Smooth muscle cell (in vitro differentiated cells): ENCODE measurements around the gene TMEM222. TPM values are rescaled to one million over a fixed set of nuclear protein-coding genes. Genes with fewer than 3 reads are reported as not detected.
A peak's percentile ranks its signal among the peaks of the same experiment; 100 is the strongest.

ENCODE experiments used
- DNase-seq: peaks from one replicate; lab custom pipeline; 2025; ENCODE audit not compliant: unreplicated experiment; lab: John Stamatoyannopoulos, UW
- H2AFZ ChIP-seq: fragments of 200-600 bp; sonication (generic); 2 replicates; pipeline ENCODE4 v1.6.0; 2016; ENCODE audit warnings: antibody characterized with exemption, low read depth, mild to moderate bottlenecking
- H3F3A ChIP-seq: fragments of 200-600 bp; sonication (generic); 2 replicates; pipeline ENCODE4 v1.6.0; 2017; ENCODE audit warnings: antibody characterized with exemption, low read depth
- H3K27ac ChIP-seq: fragments of 200-600 bp; sonication (generic); 2 replicates; pipeline ENCODE4 v1.5.1; 2016; ENCODE audit warnings: low read depth, mild to moderate bottlenecking
- H3K27me3 ChIP-seq: fragments of 200-600 bp; sonication (generic); 2 replicates; pipeline ENCODE4 v1.6.1; 2016; ENCODE audit warnings: low read depth, mild to moderate bottlenecking
- H3K36me3 ChIP-seq: fragments of 200-600 bp; sonication (generic); 2 replicates; pipeline ENCODE4 v1.5.1; 2016; ENCODE audit warnings: low read depth
- H3K4me1 ChIP-seq: fragments of 200-600 bp; sonication (generic); 2 replicates; pipeline ENCODE4 v1.5.1; 2016; ENCODE audit warnings: low read depth
- H3K4me2 ChIP-seq: fragments of 200-600 bp; sonication (generic); 2 replicates; pipeline ENCODE4 v1.6.0; 2016; ENCODE audit warnings: mild to moderate bottlenecking
- H3K4me3 ChIP-seq: fragments of 200-600 bp; sonication (generic); 2 replicates; pipeline ENCODE4 v1.5.1; 2016; ENCODE audit warnings: mild to moderate bottlenecking
- H3K79me2 ChIP-seq: fragments of 200-600 bp; sonication (generic); 2 replicates; pipeline ENCODE4 v1.6.0; 2016; ENCODE audit warnings: low read depth, mild to moderate bottlenecking
- H3K9ac ChIP-seq: fragments of 200-600 bp; sonication (generic); 2 replicates; pipeline ENCODE4 v1.6.0; 2016; ENCODE audit warnings: low read depth
- H3K9me3 ChIP-seq: fragments of 200-600 bp; sonication (generic); replicated peaks from 2 replicates; pipeline ENCODE4 v1.5.1; 2016; ENCODE audit warnings: low read depth
- H4K20me1 ChIP-seq: fragments of 200-600 bp; sonication (generic); 2 replicates; pipeline ENCODE4 v1.6.0; 2016; ENCODE audit warnings: low read depth
- WGBS: methylation state at CpG from one replicate; pipeline ENCODE4 v1.1.7; 2016; ENCODE audit warnings: low lambda C conversion rate; 5-methylcytosine and 5-hydroxymethylcytosine counted together
- polyA plus RNA-seq: library from polyadenylated mRNA; unstranded; fragments of >200 nt; fragmentation: Nextera tagmentation; extraction: Ambion mirVana; gene quantifications from 2 replicates; pipeline ENCODE4 v1.2.1, GENCODE V29; 2016
- total RNA-seq: library from RNA; depleted of rRNA; stranded (reverse); fragments of >200 nt; gene quantifications from 2 replicates; pipeline ENCODE4 v1.2.3, GENCODE V29; 2014
- TF ChIP-seq, protein P1 (sequence below): fragments of 200-600 bp; sonication (generic); IDR thresholded peaks from 2 replicates; pipeline ENCODE4 v1.5.1; 2017; ENCODE audit warnings: borderline replicate concordance, mild to moderate bottlenecking, antibody characterized with exemption; ENCODE audit not compliant: insufficient read depth, poor library complexity, severe bottlenecking

The TMEM222 gene
- total and polyA plus RNA-seq, 2 experiments from 2014 or later: 28.0 to 49.3 TPM

DNA sequence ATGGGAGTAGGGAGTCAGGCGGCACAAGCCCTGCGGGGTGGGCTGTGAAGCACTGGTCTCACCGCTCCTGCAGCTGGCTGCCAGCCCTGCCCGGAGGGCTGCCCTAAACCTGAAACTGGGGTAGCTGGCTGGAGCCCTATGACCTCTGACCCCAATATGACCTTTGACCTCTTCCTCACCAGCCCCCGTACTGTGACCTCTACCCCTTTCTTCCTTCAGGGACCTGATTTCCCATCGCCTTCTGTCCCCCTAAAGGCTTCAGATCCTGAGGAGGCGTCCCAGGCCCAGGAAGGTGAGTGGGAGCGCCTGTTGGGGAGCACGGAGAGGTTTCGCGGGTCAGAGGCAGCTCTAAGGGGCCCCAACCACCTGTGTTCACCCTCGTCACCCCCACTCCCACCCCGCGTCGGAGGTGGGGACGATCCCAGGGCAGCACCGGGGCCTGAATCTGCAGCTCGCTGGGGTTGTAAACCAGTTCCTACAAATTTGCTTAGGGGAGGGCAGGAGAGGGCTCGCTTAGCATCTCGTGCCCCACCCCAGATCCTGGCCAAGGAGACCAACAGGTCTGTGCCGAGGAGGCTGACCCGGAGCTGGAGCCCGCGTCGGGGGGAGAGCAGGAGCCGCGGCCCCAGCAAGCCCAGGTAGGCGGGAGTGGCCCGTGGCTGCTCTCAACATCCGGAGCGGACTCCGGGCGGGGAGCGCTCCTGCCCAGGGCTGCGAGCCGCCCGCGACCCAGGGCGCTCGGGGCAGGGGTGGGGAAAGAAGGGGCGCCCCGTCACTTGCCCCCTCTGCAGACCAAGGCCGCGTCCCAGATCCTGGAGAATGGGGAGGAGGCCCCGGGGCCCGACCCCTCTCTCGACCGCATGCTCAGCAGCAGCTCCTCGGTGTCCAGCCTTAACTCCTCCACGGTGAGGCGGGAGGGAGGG, 27.2 kb downstream of the TMEM222 start:
- no peaks in the 10 kb centered on the region for H3K79me2 ChIP-seq
- no peaks in the 10 kb centered on the region for H3K27me3 ChIP-seq
- peaks cover 7% of the 10 kb centered on the region for H3K4me1 ChIP-seq
- WGBS: 23% methylated on average over 37 of the region's 51 CpGs
- no peaks in the 10 kb centered on the region for H3K36me3 ChIP-seq
- H3K4me2 ChIP-seq: peak overlapping the region; percentile 78
- H4K20me1 ChIP-seq: no peaks in the 10 kb centered on the region
- no peaks in the 10 kb centered on the region for H3F3A ChIP-seq
- TF ChIP-seq, protein P1, sequence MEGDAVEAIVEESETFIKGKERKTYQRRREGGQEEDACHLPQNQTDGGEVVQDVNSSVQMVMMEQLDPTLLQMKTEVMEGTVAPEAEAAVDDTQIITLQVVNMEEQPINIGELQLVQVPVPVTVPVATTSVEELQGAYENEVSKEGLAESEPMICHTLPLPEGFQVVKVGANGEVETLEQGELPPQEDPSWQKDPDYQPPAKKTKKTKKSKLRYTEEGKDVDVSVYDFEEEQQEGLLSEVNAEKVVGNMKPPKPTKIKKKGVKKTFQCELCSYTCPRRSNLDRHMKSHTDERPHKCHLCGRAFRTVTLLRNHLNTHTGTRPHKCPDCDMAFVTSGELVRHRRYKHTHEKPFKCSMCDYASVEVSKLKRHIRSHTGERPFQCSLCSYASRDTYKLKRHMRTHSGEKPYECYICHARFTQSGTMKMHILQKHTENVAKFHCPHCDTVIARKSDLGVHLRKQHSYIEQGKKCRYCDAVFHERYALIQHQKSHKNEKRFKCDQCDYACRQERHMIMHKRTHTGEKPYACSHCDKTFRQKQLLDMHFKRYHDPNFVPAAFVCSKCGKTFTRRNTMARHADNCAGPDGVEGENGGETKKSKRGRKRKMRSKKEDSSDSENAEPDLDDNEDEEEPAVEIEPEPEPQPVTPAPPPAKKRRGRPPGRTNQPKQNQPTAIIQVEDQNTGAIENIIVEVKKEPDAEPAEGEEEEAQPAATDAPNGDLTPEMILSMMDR: no peak
- no peak overlapping the region for H3K9ac ChIP-seq
- DNase-seq: no peak
- peak overlapping the region; percentile 44 for H3K4me3 ChIP-seq
- H3K9me3 ChIP-seq: no peaks in the 10 kb centered on the region
- no peak overlapping the region for H3K27ac ChIP-seq
- H2AFZ ChIP-seq: no peak overlapping the region

DNA sequence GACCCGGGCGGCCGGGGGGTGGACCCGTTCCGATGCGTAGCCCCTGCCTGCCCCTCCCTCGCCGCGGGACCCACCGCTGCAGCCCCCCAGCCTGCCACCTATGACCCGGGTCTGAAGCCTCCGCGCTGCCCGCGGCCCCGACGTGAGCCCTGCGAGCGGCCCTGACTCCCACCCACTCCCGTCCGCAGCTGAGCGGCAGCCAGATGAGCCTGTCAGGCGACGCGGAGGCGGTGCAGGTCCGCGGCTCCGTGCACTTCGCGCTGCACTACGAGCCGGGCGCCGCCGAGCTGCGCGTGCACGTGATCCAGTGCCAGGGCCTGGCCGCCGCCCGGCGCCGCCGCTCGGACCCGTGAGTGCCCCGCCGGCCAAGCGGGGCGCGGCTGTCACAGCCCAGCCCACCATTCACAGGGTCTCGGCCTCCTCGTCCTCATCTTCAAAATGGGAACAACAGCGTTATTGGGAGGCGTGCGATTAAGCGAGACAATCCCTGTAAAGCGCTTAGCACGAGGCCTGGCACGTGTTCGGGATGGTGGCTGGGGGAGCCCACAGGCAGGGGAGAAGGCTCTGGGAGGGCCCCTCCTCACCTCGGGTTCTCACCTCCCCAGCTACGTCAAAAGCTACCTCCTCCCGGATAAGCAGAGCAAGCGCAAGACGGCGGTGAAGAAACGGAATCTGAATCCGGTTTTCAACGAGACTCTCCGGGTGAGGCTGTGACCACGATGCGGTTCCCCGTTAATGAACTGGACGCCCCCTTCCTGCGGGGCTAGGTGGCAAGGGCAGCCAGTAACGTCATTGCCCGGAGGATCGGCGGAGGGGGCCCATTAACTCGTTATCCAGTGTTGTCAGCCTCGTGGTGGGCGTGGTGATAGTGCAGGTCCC, 28.1 kb downstream of the TMEM222 start:
- H3K27ac ChIP-seq: no peak overlapping the region
- WGBS: 11% methylated on average over 72 of the region's 84 CpGs
- no peak overlapping the region for H3K9ac ChIP-seq
- peak overlapping the region; percentile 78 for H3K4me2 ChIP-seq
- H2AFZ ChIP-seq: no peak overlapping the region
- no peaks in the 10 kb centered on the region for H3K79me2 ChIP-seq
- H3K4me3 ChIP-seq: peak overlapping the region; percentile 44
- peaks cover 7% of the 10 kb centered on the region for H3K4me1 ChIP-seq
- no peaks in the 10 kb centered on the region for H3K9me3 ChIP-seq
- TF ChIP-seq, protein P1: no peak
- H3K36me3 ChIP-seq: no peaks in the 10 kb centered on the region
- no peaks in the 10 kb centered on the region for H3K27me3 ChIP-seq
- H4K20me1 ChIP-seq: no peaks in the 10 kb centered on the region
- DNase-seq: peak; percentile 44
- no peaks in the 10 kb centered on the region for H3F3A ChIP-seq

DNA sequence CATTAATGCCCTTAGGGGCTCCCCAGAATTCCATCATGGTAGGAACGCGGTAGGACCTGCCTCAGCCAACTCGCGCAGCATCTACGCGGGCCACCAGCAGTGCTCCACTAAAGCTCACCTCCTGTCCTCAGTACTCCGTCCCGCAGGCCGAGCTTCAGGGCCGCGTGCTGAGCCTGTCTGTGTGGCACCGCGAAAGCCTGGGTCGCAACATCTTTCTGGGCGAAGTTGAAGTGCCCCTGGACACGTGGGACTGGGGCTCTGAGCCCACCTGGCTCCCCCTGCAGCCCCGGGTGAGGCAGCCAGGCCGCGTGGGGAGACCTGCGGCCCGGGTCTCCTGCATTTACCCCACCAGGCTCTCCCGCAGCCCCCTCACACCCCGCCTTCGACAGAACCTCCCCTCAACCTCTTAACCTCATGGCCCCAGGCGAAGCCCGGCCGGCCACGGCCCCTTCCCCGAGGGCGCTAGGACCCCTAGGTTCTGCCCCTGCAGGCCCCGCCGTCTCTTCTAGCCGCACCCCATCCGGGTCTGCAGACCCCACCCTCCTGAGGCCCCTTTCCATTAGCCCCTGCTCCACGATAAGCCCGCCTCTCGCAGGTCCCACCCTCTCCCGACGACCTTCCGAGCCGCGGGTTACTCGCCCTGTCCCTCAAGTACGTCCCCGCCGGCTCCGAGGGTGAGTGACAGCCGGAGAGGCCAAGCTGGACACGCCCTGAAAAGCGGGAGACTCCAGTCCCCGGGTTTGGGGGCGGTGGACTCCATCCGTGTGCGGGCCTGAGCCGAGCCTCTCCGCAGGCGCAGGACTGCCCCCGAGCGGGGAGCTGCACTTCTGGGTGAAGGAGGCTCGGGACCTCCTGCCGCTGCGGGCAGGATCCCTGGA, 28.9 kb downstream of the TMEM222 start:
- H3K79me2 ChIP-seq: no peaks in the 10 kb centered on the region
- WGBS: 14% methylated on average over 53 of the region's 62 CpGs
- DNase-seq: peak; percentile 17
- no peaks in the 10 kb centered on the region for H3K27me3 ChIP-seq
- H2AFZ ChIP-seq: no peak overlapping the region
- H3K4me2 ChIP-seq: peak overlapping the region; percentile 78
- no peaks in the 10 kb centered on the region for H3K9me3 ChIP-seq
- H3K9ac ChIP-seq: no peak overlapping the region
- H3K4me3 ChIP-seq: peak overlapping the region; percentile 39
- H3F3A ChIP-seq: no peaks in the 10 kb centered on the region
- no peak overlapping the region for H3K27ac ChIP-seq
- TF ChIP-seq, protein P1: peak; percentile 9
- H4K20me1 ChIP-seq: no peaks in the 10 kb centered on the region
- H3K36me3 ChIP-seq: no peaks in the 10 kb centered on the region
- peaks cover 7% of the 10 kb centered on the region for H3K4me1 ChIP-seq
